HepG2 (cell line): Measurements from ENCODE around the gene THEM5. TPM values are rescaled to one million over a fixed set of nuclear protein-coding genes. Genes with fewer than 3 reads are reported as not detected.

Experiments
- ATAC-seq: fragments of 200-7000 bp; cut with Tn5 transposase; 3 replicates; pipeline ENCODE4 v1.9.1; 2020; ENCODE audit warnings: mild to moderate bottlenecking, moderate library complexity
- BruUV-seq: library from RNA; stranded (reverse); fragments of 400-500 nt; replicated peaks from 2 replicates; lab custom pipeline; 2021; lab: Mats Ljungman, UMichigan
- CTCF ChIA-PET: fragments of 300-600 bp; formaldehyde crosslinking; extraction: SDS; loops from one replicate; lab custom pipeline; 2021; ENCODE audit warnings: low total read pairs, inconsistent platforms, low intra/inter-chr PET ratio; lab: Yijun Ruan, JAX
- POLR2A ChIA-PET: fragments of 350-600 bp; sonication (Branson Sonifier 250); formaldehyde crosslinking; loops from one replicate; lab custom pipeline; 2020; ENCODE audit warnings: antibody characterized with exemption, inconsistent platforms; lab: Yijun Ruan, JAX
- DNase-seq: peaks from one replicate; pipeline ENCODE4 v3.0.0-alpha.2; 2015; ENCODE audit warnings: low spot score
- FAIRE-seq: peaks from 3 replicates; lab custom pipeline; 2011; peaks lifted over from hg19 to GRCh38; lab: Jason Lieb, UNC
- H2AFZ ChIP-seq: one replicate; pipeline ENCODE4 v1.6.1; 2011; ENCODE audit warnings: low read length, inconsistent platforms
- H3K27ac ChIP-seq: fragments of 300-600 bp; 3 replicates; pipeline ENCODE4 v1.8.0; 2011; ENCODE audit warnings: mixed run types, mild to moderate bottlenecking, mixed read lengths, low read length, inconsistent platforms; ENCODE audit not compliant: insufficient read depth; ENCODE audit errors: extremely low read length
- H3K27me3 ChIP-seq, 2 experiments: fragments of 200-600 bp in 1 of 2; 2 replicates in 1 of 2; 3 replicates in 1 of 2; pipeline versions ENCODE4 v1.6.0 to v1.8.0; 2011; ENCODE audit warnings: low read length in 2 of 2, mild to moderate bottlenecking in 2 of 2, moderate library complexity in 2 of 2, inconsistent platforms in 1 of 2; ENCODE audit not compliant: insufficient read depth in 2 of 2, control insufficient read depth in 1 of 2
- H3K36me3 ChIP-seq, 2 experiments: fragments of 200-600 bp in 1 of 2; replicated peaks in 1 of 2; 2 replicates in 1 of 2; 3 replicates in 1 of 2; pipeline versions ENCODE4 v1.5.1 to v1.8.0; 2011; ENCODE audit warnings: low read length in 2 of 2, inconsistent platforms in 1 of 2; ENCODE audit not compliant: insufficient read depth in 2 of 2, control insufficient read depth in 1 of 2
- H3K4me1 ChIP-seq: 2 replicates; pipeline ENCODE4 v1.5.1; 2012; ENCODE audit warnings: low read length, inconsistent platforms; ENCODE audit not compliant: insufficient read depth
- H3K4me2 ChIP-seq: 2 replicates; pipeline ENCODE4 v1.6.0; 2011; ENCODE audit warnings: low read depth, low read length, inconsistent platforms
- H3K4me3 ChIP-seq, 3 experiments: fragments of 200-600 bp in 1 of 3; sonication (generic), shearing (Covaris generic) in 1 of 3; replicated peaks in 1 of 3; 2 replicates each; pipeline ENCODE4 v1.5.1; 2011 to 2016; ENCODE audit warnings: low read length in 3 of 3, inconsistent platforms in 2 of 3, low read depth in 2 of 3, mild to moderate bottlenecking in 2 of 3, control low read depth in 1 of 3, mixed read lengths in 1 of 3; ENCODE audit not compliant: insufficient read depth in 1 of 3
- H3K79me2 ChIP-seq: one replicate; pipeline ENCODE4 v1.6.1; 2011; ENCODE audit warnings: low read length, inconsistent platforms; ENCODE audit not compliant: insufficient read depth
- H3K9ac ChIP-seq: 2 replicates; pipeline ENCODE4 v1.6.0; 2011; ENCODE audit warnings: mild to moderate bottlenecking, low read depth, low read length, inconsistent platforms; ENCODE audit not compliant: insufficient read depth
- H3K9me3 ChIP-seq: 2 replicates; pipeline ENCODE4 v1.5.1; 2012; ENCODE audit warnings: mild to moderate bottlenecking, low read length
- H4K20me1 ChIP-seq: 2 replicates; pipeline ENCODE4 v1.6.0; 2011; ENCODE audit warnings: inconsistent platforms, mild to moderate bottlenecking, low read length, moderate library complexity; ENCODE audit not compliant: insufficient read depth
- KMT2A ChIP-seq: sonication (generic); formaldehyde crosslinking; IDR thresholded peaks from 2 replicates; pipeline ENCODE4 v1.4.0; 2020; ENCODE audit warnings: missing genetic modification reagents
- SAFB2 ChIP-seq: sonication (generic); formaldehyde crosslinking; IDR thresholded peaks from 2 replicates; pipeline ENCODE4 v1.5.1; 2020; ENCODE audit warnings: missing genetic modification reagents, low read depth, mild to moderate bottlenecking, borderline replicate concordance
- ZBTB1 ChIP-seq: sonication (generic); formaldehyde crosslinking; IDR thresholded peaks from 2 replicates; pipeline ENCODE4 v1.4.0; 2020; ENCODE audit warnings: missing genetic modification reagents, borderline replicate concordance
- ZNF549 ChIP-seq: sonication (generic); formaldehyde crosslinking; IDR thresholded peaks from 2 replicates; pipeline ENCODE4 v1.5.0; 2020; ENCODE audit warnings: missing genetic modification reagents
- ZNF709 ChIP-seq: sonication (generic); formaldehyde crosslinking; IDR thresholded peaks from 2 replicates; pipeline ENCODE4 v1.5.0; 2020; ENCODE audit warnings: mild to moderate bottlenecking, missing genetic modification reagents
- WGBS: methylation state at CpG from one replicate; pipeline ENCODE4 v1.1.6; 2017; ENCODE audit warnings: low lambda C conversion rate; 5-methylcytosine and 5-hydroxymethylcytosine counted together
- in situ Hi-C: cut with HindIII; loops from 2 replicates; pipeline ENCODE4 v1.10.0; 2017; ENCODE audit warnings: low pct_unique_long_range_greater_than_20kb; ENCODE audit not compliant: extremely low pct_ligation_motif_present
- intact Hi-C: fragments of 100-400 bp; cut with micrococcal nuclease; formaldehyde crosslinking; loops from one replicate; pipeline ENCODE4 v1.10.0; 2022; ENCODE audit not compliant: unreplicated experiment
- polyA plus RNA-seq, 8 experiments: library from polyadenylated mRNA; depleted of rRNA in 3 of 8; stranded (reverse) in 7 of 8; unstranded in 1 of 8; fragments of >200 nt; fragmentation: Illumina TruSeq in 4 of 8; extraction: Trizol in 4 of 8; gene quantifications; 2 replicates each; pipeline versions ENCODE4 v1.2.1 to v1.2.3, GENCODE V29; 2011 to 2016; ENCODE audit warnings: low read depth in 4 of 8, missing spikeins in 1 of 8, mixed read lengths in 1 of 8; ENCODE audit not compliant: insufficient read depth in 1 of 8
- total RNA-seq, 5 experiments: library from RNA; depleted of rRNA; stranded (reverse); fragments of >200 nt; fragmentation: Illumina TruSeq; extraction: Trizol; gene quantifications; 2 replicates each; pipeline ENCODE4 v1.2.3, GENCODE V29; 2016; ENCODE audit warnings: low read depth in 1 of 5
- TF ChIP-seq, protein P1 (sequence below): sonication (generic); formaldehyde crosslinking; IDR thresholded peaks from 2 replicates; pipeline ENCODE4 v1.5.0; 2020; ENCODE audit warnings: mild to moderate bottlenecking, missing genetic modification reagents, borderline replicate concordance
- TF ChIP-seq, protein P2 (sequence below): sonication (generic); formaldehyde crosslinking; IDR thresholded peaks from 2 replicates; pipeline ENCODE4 v1.4.0; 2020; ENCODE audit warnings: missing genetic modification reagents
- TF ChIP-seq, protein P3 (sequence below): IDR thresholded peaks from 2 replicates; pipeline ENCODE4 v1.6.1; 2016; ENCODE audit warnings: missing biosample characterization, missing genetic modification reagents, low read depth
- TF ChIP-seq, protein P4 (sequence below), 2 experiments: sonication (generic) in 1 of 2; formaldehyde crosslinking in 1 of 2; IDR thresholded peaks; 2 replicates each; pipeline versions ENCODE4 v1.4.0 to v1.6.1; 2018 to 2020; ENCODE audit warnings: missing genetic modification reagents in 2 of 2, borderline replicate concordance in 1 of 2, low read depth in 1 of 2, mild to moderate bottlenecking in 1 of 2, missing biosample characterization in 1 of 2
- TF ChIP-seq, protein P5 (sequence below): sonication (generic); IDR thresholded peaks from 2 replicates; pipeline ENCODE4 v1.6.1; 2016; ENCODE audit warnings: low read depth, borderline replicate concordance

The THEM5 gene
- total and polyA plus RNA-seq, 2 of the 13 experiments (the other 11 are each of a cell fraction or from before 2014, with no cell fraction given): not detected

DNA sequence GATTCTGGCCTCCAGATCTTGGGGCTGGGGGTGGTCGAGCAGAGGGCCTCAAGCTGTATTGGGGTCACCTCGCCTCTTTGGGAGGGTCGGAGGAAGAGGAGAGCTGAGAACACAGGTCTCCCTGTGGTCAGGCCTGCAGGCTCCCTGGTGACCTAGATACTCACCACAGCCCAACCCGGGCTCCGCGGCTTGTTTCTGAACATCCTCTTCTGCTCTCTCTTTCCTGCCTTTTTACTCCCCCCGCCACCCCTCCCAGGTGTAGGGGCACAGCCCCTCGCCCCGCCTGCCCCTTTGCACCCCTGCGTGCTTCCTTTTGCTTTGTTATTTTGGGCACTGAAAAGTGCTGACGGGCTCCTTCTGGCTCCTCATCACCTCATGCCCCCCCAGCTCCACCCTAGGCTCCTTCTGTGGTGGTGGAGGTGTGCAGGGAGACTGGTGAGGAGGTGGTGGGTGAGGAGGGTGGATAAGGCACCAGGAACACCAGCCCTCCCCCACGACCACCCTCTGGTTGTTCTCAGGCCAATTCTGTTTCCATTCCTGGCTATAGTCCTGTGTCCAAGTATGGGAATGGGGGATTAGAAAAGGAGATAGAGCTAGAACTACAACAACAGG, 37.7 kb downstream of the THEM5 start (continued):
- TF ChIP-seq, protein P1, sequence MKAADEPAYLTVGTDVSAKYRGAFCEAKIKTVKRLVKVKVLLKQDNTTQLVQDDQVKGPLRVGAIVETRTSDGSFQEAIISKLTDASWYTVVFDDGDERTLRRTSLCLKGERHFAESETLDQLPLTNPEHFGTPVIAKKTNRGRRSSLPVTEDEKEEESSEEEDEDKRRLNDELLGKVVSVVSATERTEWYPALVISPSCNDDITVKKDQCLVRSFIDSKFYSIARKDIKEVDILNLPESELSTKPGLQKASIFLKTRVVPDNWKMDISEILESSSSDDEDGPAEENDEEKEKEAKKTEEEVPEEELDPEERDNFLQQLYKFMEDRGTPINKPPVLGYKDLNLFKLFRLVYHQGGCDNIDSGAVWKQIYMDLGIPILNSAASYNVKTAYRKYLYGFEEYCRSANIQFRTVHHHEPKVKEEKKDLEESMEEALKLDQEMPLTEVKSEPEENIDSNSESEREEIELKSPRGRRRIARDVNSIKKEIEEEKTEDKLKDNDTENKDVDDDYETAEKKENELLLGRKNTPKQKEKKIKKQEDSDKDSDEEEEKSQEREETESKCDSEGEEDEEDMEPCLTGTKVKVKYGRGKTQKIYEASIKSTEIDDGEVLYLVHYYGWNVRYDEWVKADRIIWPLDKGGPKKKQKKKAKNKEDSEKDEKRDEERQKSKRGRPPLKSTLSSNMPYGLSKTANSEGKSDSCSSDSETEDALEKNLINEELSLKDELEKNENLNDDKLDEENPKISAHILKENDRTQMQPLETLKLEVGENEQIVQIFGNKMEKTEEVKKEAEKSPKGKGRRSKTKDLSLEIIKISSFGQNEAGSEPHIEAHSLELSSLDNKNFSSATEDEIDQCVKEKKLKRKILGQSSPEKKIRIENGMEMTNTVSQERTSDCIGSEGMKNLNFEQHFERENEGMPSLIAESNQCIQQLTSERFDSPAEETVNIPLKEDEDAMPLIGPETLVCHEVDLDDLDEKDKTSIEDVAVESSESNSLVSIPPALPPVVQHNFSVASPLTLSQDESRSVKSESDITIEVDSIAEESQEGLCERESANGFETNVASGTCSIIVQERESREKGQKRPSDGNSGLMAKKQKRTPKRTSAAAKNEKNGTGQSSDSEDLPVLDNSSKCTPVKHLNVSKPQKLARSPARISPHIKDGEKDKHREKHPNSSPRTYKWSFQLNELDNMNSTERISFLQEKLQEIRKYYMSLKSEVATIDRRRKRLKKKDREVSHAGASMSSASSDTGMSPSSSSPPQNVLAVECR (CRISPR knock-in tag): no peak
- TF ChIP-seq ZBTB1 (no peak), ZNF549 (CRISPR knock-in tag) (no peak)

DNA sequence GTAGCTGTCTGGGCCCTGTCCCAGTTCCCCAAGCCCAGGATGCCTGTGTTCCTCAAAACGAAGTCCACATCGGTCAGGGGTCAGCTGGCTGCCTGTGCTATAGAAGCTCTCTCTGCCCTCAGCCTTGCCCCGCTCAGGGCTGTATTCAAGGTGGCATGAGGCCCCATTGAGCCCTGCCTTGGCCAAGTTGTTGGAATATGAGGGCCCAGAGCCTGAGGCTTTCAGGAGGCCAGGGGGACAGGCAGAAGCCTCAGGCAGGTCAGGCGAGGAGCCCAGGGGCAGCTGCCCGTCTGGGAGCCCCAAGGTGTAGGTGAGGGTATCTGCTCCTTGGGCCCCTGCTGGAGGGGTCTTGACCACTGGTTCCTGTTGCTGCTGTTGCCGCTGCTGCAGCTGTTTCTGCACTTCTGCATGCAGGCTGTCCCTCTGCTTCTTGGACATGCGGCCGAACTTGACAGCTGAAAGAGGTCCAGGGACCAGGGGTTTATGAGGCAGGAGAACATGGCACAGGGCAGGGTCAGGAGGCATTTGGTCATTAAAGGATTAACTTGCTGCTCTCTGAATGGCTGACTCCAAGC, 38.5 kb downstream of the THEM5 start:
- H3K4me3 ChIP-seq: no peak overlapping the region
- no peaks in the 10 kb centered on the region for H4K20me1 ChIP-seq
- FAIRE-seq: no peak
- H3K9me3 ChIP-seq: no peaks in the 10 kb centered on the region
- no peak for ATAC-seq
- H3K79me2 ChIP-seq: no peaks in the 10 kb centered on the region
- no TSS peak for BruUV-seq
- H3K4me2 ChIP-seq: no peak overlapping the region
- no peak overlapping the region for H2AFZ ChIP-seq
- no peak for DNase-seq
- WGBS: 88% methylated on average over 4 of the region's 8 CpGs
- POLR2A ChIA-PET: no interaction called here
- no peak overlapping the region for H3K9ac ChIP-seq
- no peak overlapping the region for H3K27ac ChIP-seq
- in situ Hi-C loops: no loop called here
- H3K4me1 ChIP-seq: 0 out of 2 replicates have a peak, but pooled peaks cover under 1% of the 10 kb centered on the region
- H3K27me3 ChIP-seq: no peaks in the 10 kb centered on the region
- H3K36me3 ChIP-seq: no peaks in the 10 kb centered on the region
- intact Hi-C loops: no loop called here
- CTCF ChIA-PET: no interaction called here
- TF ChIP-seq, protein P2, sequence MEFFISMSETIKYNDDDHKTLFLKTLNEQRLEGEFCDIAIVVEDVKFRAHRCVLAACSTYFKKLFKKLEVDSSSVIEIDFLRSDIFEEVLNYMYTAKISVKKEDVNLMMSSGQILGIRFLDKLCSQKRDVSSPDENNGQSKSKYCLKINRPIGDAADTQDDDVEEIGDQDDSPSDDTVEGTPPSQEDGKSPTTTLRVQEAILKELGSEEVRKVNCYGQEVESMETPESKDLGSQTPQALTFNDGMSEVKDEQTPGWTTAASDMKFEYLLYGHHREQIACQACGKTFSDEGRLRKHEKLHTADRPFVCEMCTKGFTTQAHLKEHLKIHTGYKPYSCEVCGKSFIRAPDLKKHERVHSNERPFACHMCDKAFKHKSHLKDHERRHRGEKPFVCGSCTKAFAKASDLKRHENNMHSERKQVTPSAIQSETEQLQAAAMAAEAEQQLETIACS: no peak
- TF ChIP-seq, protein P3, sequence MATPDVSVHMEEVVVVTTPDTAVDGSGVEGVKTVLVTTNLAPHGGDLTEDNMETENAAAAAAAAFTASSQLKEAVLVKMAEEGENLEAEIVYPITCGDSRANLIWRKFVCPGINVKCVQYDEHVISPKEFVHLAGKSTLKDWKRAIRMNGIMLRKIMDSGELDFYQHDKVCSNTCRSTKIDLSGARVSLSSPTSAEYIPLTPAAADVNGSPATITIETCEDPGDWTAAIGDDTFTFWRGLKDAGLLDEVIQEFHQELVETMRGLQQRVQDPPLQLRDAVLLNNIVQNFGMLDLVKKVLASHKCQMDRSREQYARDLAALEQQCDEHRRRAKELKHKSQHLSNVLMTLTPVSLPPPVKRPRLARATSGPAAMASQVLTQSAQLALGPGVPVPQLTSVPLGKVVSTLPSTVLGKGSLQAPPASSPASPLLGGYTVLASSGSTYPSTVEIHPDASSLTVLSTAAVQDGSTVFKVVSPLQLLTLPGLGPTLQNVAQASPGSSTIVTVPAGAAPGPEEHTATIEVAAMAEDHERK (CRISPR knock-in tag): no peak
- TF ChIP-seq, protein P4, sequence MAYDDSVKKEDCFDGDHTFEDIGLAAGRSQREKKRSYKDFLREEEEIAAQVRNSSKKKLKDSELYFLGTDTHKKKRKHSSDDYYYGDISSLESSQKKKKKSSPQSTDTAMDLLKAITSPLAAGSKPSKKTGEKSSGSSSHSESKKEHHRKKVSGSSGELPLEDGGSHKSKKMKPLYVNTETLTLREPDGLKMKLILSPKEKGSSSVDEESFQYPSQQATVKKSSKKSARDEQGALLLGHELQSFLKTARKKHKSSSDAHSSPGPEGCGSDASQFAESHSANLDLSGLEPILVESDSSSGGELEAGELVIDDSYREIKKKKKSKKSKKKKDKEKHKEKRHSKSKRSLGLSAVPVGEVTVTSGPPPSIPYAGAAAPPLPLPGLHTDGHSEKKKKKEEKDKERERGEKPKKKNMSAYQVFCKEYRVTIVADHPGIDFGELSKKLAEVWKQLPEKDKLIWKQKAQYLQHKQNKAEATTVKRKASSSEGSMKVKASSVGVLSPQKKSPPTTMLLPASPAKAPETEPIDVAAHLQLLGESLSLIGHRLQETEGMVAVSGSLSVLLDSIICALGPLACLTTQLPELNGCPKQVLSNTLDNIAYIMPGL (CRISPR knock-in tag; IDR thresholded peaks at IDR 0.05; ENCODE audit: borderline replicate concordance in 1 of 2, low read depth in 1 of 2): no peak
- TF ChIP-seq ZNF709 (CRISPR knock-in tag): no peak
- no peak for TF ChIP-seq SAFB2 (CRISPR knock-in tag)
- TF ChIP-seq KMT2A: no peak
- TF ChIP-seq, protein P5, sequence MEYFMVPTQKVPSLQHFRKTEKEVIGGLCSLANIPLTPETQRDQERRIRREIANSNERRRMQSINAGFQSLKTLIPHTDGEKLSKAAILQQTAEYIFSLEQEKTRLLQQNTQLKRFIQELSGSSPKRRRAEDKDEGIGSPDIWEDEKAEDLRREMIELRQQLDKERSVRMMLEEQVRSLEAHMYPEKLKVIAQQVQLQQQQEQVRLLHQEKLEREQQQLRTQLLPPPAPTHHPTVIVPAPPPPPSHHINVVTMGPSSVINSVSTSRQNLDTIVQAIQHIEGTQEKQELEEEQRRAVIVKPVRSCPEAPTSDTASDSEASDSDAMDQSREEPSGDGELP: no peak
